ENCODE results near the gene CHKA. TPM values are rescaled to one million over a fixed set of nuclear protein-coding genes. Genes with fewer than 3 reads are reported as not detected.
"Not testable (repeated sequence)": the region's sequence is repeated elsewhere in the genome, so short reads cannot be mapped to it uniquely, and the experiment has no call there.

CHKA gene
- total and polyA plus RNA-seq, 8 donors, result 20.9 to 227 (median 101) TPM

GRCh38 chr11:68093565-68093964 is 27.6 kb downstream of the CHKA start:
- peaks cover 0 to 19% (median 13%) of the 10 kb centered on the region in 4 donors for H3K36me3 ChIP-seq
- peak overlapping the region in 1 of 5 donors; percentile 2 for H3K27ac ChIP-seq
- TF ChIP-seq CTCF (IDR thresholded peaks at IDR 0.05) (no peak), EP300 (IDR thresholded peaks at IDR 0.05) (no peak), POLR2A (IDR thresholded peaks at IDR 0.05) (no peak), POLR2AphosphoS5 (IDR thresholded peaks at IDR 0.05) (no peak)
- peaks cover 21 to 83% (median 50%) of the 10 kb centered on the region in 4 donors for H3K4me1 ChIP-seq
- H3K9me3 ChIP-seq, result no peaks in the 10 kb centered on the region
- intact Hi-C loops (cut with DNase I; ENCODE audit: low total_unique reads), result no loop called here
- no peak overlapping the region for H3K4me3 ChIP-seq
- no peaks in the 10 kb centered on the region for H3K27me3 ChIP-seq
- 87 to 91% (median 90%) methylated on average over 4 of the region's 4 CpGs for WGBS, 5 donors
- DNase-seq, result no peak

GRCh38 chr11:68092946-68093345 is 28.2 kb downstream of the CHKA start:
- DNase-seq; intact Hi-C loops (cut with DNase I; ENCODE audit: low total_unique reads); H3K9me3 ChIP-seq; H3K27me3 ChIP-seq; H3K27ac ChIP-seq; H3K4me3 ChIP-seq: not testable (repeated sequence)
- Histone ChIP-seq H3K4me1 (peaks cover 16 to 77% (median 46%) of the 10 kb centered on the region in 4 donors), H3K36me3 (peaks cover 0 to 23% (median 15%) of the 10 kb centered on the region in 4 donors)
- WGBS, 5 donors, result 87 to 96% (median 90%) methylated on average over 3 of the region's 3 CpGs

- no peak overlapping the region for H3K27ac ChIP-seq
- no peaks in the 10 kb centered on the region for H3K27me3 ChIP-seq
- TF ChIP-seq CTCF (IDR thresholded peaks at IDR 0.05), result no peak
- TF ChIP-seq POLR2AphosphoS5 (IDR thresholded peaks at IDR 0.05), result no peak
- TF ChIP-seq EP300 (IDR thresholded peaks at IDR 0.05), result no peak
- no peak overlapping the region for H3K4me3 ChIP-seq
- peaks cover 13 to 71% (median 44%) of the 10 kb centered on the region in 4 donors for H3K4me1 ChIP-seq
- no peaks in the 10 kb centered on the region for H3K9me3 ChIP-seq
- intact Hi-C loops (cut with DNase I; ENCODE audit: low total_unique reads), result no loop called here
- H3K36me3 ChIP-seq, result peaks cover 0 to 23% (median 15%) of the 10 kb centered on the region in 4 donors
- no peak for DNase-seq
- WGBS, 5 donors, result 64 to 80% (median 74%) methylated on average over 2 of the region's 2 CpGs
Observed at GRCh38 chr11:68092411-68092810, 28.8 kb downstream of the CHKA start.

GRCh38 chr11:68090706-68091105 is 30.5 kb downstream of the CHKA start:
- Histone ChIP-seq H3K27ac (peak overlapping the region in 4 of 5 donors; percentile 18 to 73 (median 32)), H3K27me3 (no peaks in the 10 kb centered on the region), H3K9me3 (no peaks in the 10 kb centered on the region), H3K36me3 (peaks cover 0 to 13% (median 9%) of the 10 kb centered on the region in 4 donors), H3K4me3 (no peak overlapping the region), H3K4me1 (peaks cover 13 to 60% (median 31%) of the 10 kb centered on the region in 4 donors)
- DNase-seq, result peak in 1 of 2 donors; percentile 58
- TF ChIP-seq EP300 (IDR thresholded peaks at IDR 0.05), result no peak
- TF ChIP-seq CTCF (IDR thresholded peaks at IDR 0.05), result no peak
- TF ChIP-seq POLR2A (IDR thresholded peaks at IDR 0.05), result no peak
- TF ChIP-seq POLR2AphosphoS5 (IDR thresholded peaks at IDR 0.05), result peak in 1 of 3 donors; percentile 53
- intact Hi-C loops (cut with DNase I; ENCODE audit: low total_unique reads), result no loop called here
- WGBS, 5 donors, result 15 to 27% (median 23%) methylated on average over 6 of the region's 6 CpGs

- intact Hi-C loops (cut with DNase I; ENCODE audit: low total_unique reads), result no loop called here
- TF ChIP-seq CTCF (IDR thresholded peaks at IDR 0.05) (no peak), POLR2AphosphoS5 (IDR thresholded peaks at IDR 0.05) (no peak), EP300 (IDR thresholded peaks at IDR 0.05) (no peak), POLR2A (IDR thresholded peaks at IDR 0.05) (no peak)
Observed at GRCh38 chr11:68090287-68090686, 30.9 kb downstream of the CHKA start.

More at GRCh38 chr11:68090287-68090686, 30.9 kb downstream of the CHKA start:
- peaks cover 13 to 60% (median 31%) of the 10 kb centered on the region in 4 donors for H3K4me1 ChIP-seq
- no peak for DNase-seq
- 36 to 54% (median 50%) methylated on average over 1 of the region's 1 CpG for WGBS, 5 donors
- H3K9me3 ChIP-seq, result no peaks in the 10 kb centered on the region
- H3K27ac ChIP-seq, result peak overlapping the region in 4 of 5 donors; percentile 18 to 73 (median 22)
- H3K27me3 ChIP-seq, result no peaks in the 10 kb centered on the region
- no peak overlapping the region for H3K4me3 ChIP-seq
- peaks cover 0 to 11% (median 8%) of the 10 kb centered on the region in 4 donors for H3K36me3 ChIP-seq

All from stomach (tissue), 9 donors.